CD4-positive, alpha-beta T cell (primary cell): ENCODE results near the gene CXCL1. TPM values are rescaled to one million over a fixed set of nuclear protein-coding genes. Genes with fewer than 3 reads are reported as not detected.

Experiments used
- ATAC-seq: fragments of 200-7000 bp; cut with Tn5 transposase; one replicate; pipeline ENCODE4 v1.10.0; 2022; ENCODE audit warnings: mild to moderate bottlenecking; ENCODE audit not compliant: poor library complexity
- CTCF ChIA-PET: fragments of 350-600 bp; sonication (Branson Sonifier 250); formaldehyde crosslinking; loops from one replicate; lab custom pipeline; 2021; ENCODE audit warnings: antibody characterized with exemption, inconsistent platforms; lab: Charles Lee
- POLR2A ChIA-PET: fragments of 350-600 bp; sonication (Branson Sonifier 250); formaldehyde crosslinking; loops from one replicate; lab custom pipeline; 2021; ENCODE audit warnings: antibody characterized with exemption, inconsistent platforms; lab: Charles Lee
- DNase-seq, 14 experiments: peaks; one replicate each; pipeline ENCODE4 v3.0.0-alpha.2; 2013 to 2020; ENCODE audit warnings: mixed read lengths in 2 of 14
- H3K27ac ChIP-seq, 2 donors: one replicate each; pipeline versions ENCODE4 v1.5.1 to v1.7.0; 2013; ENCODE audit warnings: low read length in 2 of 2, low read depth in 1 of 2, mild to moderate bottlenecking in 1 of 2
- H3K27me3 ChIP-seq, 2 experiments: 1 replicate in 1 of 2; 2 replicates in 1 of 2; pipeline versions ENCODE4 v1.6.1 to v1.7.0; 2013; ENCODE audit warnings: low read length in 2 of 2, control low read depth in 1 of 2, mild to moderate bottlenecking in 1 of 2, moderate library complexity in 1 of 2; ENCODE audit not compliant: insufficient read depth in 2 of 2, control insufficient read depth in 1 of 2
- H3K36me3 ChIP-seq: one replicate; pipeline ENCODE4 v1.6.1; 2013; ENCODE audit warnings: low read length, control low read depth; ENCODE audit not compliant: insufficient read depth
- H3K4me1 ChIP-seq: one replicate; pipeline ENCODE4 v1.6.1; 2013; ENCODE audit warnings: low read length, control low read depth; ENCODE audit not compliant: insufficient read depth
- H3K4me3 ChIP-seq: one replicate; pipeline ENCODE4 v1.5.1; 2013; ENCODE audit warnings: mild to moderate bottlenecking, low read length, moderate library complexity
- H3K9me3 ChIP-seq, 2 experiments: 1 replicate in 1 of 2; 2 replicates in 1 of 2; pipeline versions ENCODE4 v1.6.1 to v1.7.0; 2013; ENCODE audit warnings: low read length in 2 of 2, mild to moderate bottlenecking in 2 of 2, control low read depth in 1 of 2, moderate library complexity in 1 of 2; ENCODE audit not compliant: control insufficient read depth in 1 of 2, insufficient read depth in 1 of 2
- H3K27ac Mint-ChIP-seq: one replicate; pipeline ENCODE4 v1.8.0; 2020; ENCODE audit warnings: mixed read lengths
- H3K27me3 Mint-ChIP-seq: one replicate; pipeline ENCODE4 v1.8.0; 2021; ENCODE audit warnings: mixed read lengths
- H3K36me3 Mint-ChIP-seq: one replicate; pipeline ENCODE4 v1.8.0; 2021; ENCODE audit warnings: low read depth, mixed read lengths
- H3K4me1 Mint-ChIP-seq: one replicate; pipeline ENCODE4 v1.8.0; 2021; ENCODE audit warnings: low read depth, mixed read lengths
- H3K4me3 Mint-ChIP-seq: one replicate; pipeline ENCODE4 v1.8.0; 2020; ENCODE audit warnings: mild to moderate bottlenecking, mixed read lengths
- H3K9me3 Mint-ChIP-seq: one replicate; pipeline ENCODE4 v1.8.0; 2020; ENCODE audit warnings: mixed read lengths
- CTCF ChIP-seq: fragments of 200-600 bp; IDR thresholded peaks from one replicate; pipeline ENCODE4 v1.8.0; 2022; ENCODE audit warnings: antibody characterized with exemption, mild to moderate bottlenecking
- intact Hi-C, 2 experiments: fragments of 100-400 bp; cut with DNase I in 1 of 2; cut with micrococcal nuclease in 1 of 2; formaldehyde crosslinking; loops; one replicate each; pipeline versions ENCODE4 v1.15.1 to v1.9.0; 2023 to 2025; cut with DNase I, micrococcal nuclease
- total RNA-seq, 174 experiments: library from RNA in 2 of 174; stranded (reverse) in 2 of 174; gene quantifications; one replicate each; pipeline ENCODE4 v1.2.3 and lab custom pipeline; 2021 to 2026

The CXCL1 gene
- total RNA-seq, 2 experiments from 2014 or later = not detected

GRCh38 chr4:73822812-73823504, 46.2 kb upstream of the CXCL1 start:
- Histone ChIP-seq H3K4me3 (no peak overlapping the region), H3K27ac (no peak overlapping the region), H3K36me3 (no peaks in the 10 kb centered on the region), H3K4me1 (no peaks in the 10 kb centered on the region), H3K27me3 (no peaks in the 10 kb centered on the region), H3K9me3 (no peaks in the 10 kb centered on the region)
- POLR2A ChIA-PET = no interaction called here
- Mint-ChIP-seq H3K27me3 (no peaks in the 10 kb centered on the region), H3K27ac (no peak overlapping the region), H3K4me1 (no peaks in the 10 kb centered on the region), H3K36me3 (no peaks in the 10 kb centered on the region), H3K9me3 (peaks cover 6% of the 10 kb centered on the region), H3K4me3 (no peak overlapping the region)
- ATAC-seq = no peak
- intact Hi-C loops = no loop called here
- TF ChIP-seq CTCF = no peak
- peak in 1 of 14 experiments; percentile 14 for DNase-seq
- CTCF ChIA-PET = no interaction called here

GRCh38 chr4:73823760-73824159, 45.4 kb upstream of the CXCL1 start:
- no peaks in the 10 kb centered on the region for H3K36me3 Mint-ChIP-seq
- H3K4me1 Mint-ChIP-seq = no peaks in the 10 kb centered on the region
- no peak overlapping the region for H3K4me3 Mint-ChIP-seq
- TF ChIP-seq CTCF = no peak
- ATAC-seq = no peak
- H3K9me3 Mint-ChIP-seq = peaks cover 6% of the 10 kb centered on the region
- no peak overlapping the region for H3K4me3 ChIP-seq
- DNase-seq = no peak
- CTCF ChIA-PET = no interaction called here
- no peaks in the 10 kb centered on the region for H3K9me3 ChIP-seq
- no peaks in the 10 kb centered on the region for H3K27me3 Mint-ChIP-seq
- H3K27ac Mint-ChIP-seq = no peak overlapping the region
- H3K27me3 ChIP-seq = no peaks in the 10 kb centered on the region
- H3K27ac ChIP-seq = no peak overlapping the region
- POLR2A ChIA-PET = no interaction called here
- no peaks in the 10 kb centered on the region for H3K4me1 ChIP-seq
- intact Hi-C loops = no loop called here
- H3K36me3 ChIP-seq = no peaks in the 10 kb centered on the region

GRCh38 chr4:73828956-73829355, 40.2 kb upstream of the CXCL1 start:
- H3K27ac Mint-ChIP-seq = no peak overlapping the region
- no peaks in the 10 kb centered on the region for H3K36me3 Mint-ChIP-seq

More at GRCh38 chr4:73828956-73829355, 40.2 kb upstream of the CXCL1 start:
- H3K27me3 Mint-ChIP-seq = no peaks in the 10 kb centered on the region
- no peak for ATAC-seq
- ChIA-PET POLR2A (no interaction called here), CTCF (no interaction called here)
- intact Hi-C loops = no loop called here
- H3K27me3 ChIP-seq = no peaks in the 10 kb centered on the region
- H3K9me3 ChIP-seq = no peaks in the 10 kb centered on the region
- no peaks in the 10 kb centered on the region for H3K36me3 ChIP-seq
- H3K27ac ChIP-seq = no peak overlapping the region
- no peak overlapping the region for H3K4me3 ChIP-seq
- H3K4me3 Mint-ChIP-seq = no peak overlapping the region
- H3K4me1 Mint-ChIP-seq = no peaks in the 10 kb centered on the region
- no peaks in the 10 kb centered on the region for H3K4me1 ChIP-seq
- H3K9me3 Mint-ChIP-seq = peaks cover 10% of the 10 kb centered on the region
- TF ChIP-seq CTCF = no peak
- DNase-seq = peak in 1 of 14 experiments; percentile 9
